RPMI8226 (cell line): ENCODE data around the gene VPS45.
"Not testable (repeated sequence)": the region's sequence is repeated elsewhere in the genome, so short reads cannot be mapped to it uniquely, and the experiment has no call there.

ENCODE experiments used
- DNase-seq: peaks from one replicate; pipeline ENCODE4 v3.0.0-alpha.2; 2015

VPS45 gene

DNA sequence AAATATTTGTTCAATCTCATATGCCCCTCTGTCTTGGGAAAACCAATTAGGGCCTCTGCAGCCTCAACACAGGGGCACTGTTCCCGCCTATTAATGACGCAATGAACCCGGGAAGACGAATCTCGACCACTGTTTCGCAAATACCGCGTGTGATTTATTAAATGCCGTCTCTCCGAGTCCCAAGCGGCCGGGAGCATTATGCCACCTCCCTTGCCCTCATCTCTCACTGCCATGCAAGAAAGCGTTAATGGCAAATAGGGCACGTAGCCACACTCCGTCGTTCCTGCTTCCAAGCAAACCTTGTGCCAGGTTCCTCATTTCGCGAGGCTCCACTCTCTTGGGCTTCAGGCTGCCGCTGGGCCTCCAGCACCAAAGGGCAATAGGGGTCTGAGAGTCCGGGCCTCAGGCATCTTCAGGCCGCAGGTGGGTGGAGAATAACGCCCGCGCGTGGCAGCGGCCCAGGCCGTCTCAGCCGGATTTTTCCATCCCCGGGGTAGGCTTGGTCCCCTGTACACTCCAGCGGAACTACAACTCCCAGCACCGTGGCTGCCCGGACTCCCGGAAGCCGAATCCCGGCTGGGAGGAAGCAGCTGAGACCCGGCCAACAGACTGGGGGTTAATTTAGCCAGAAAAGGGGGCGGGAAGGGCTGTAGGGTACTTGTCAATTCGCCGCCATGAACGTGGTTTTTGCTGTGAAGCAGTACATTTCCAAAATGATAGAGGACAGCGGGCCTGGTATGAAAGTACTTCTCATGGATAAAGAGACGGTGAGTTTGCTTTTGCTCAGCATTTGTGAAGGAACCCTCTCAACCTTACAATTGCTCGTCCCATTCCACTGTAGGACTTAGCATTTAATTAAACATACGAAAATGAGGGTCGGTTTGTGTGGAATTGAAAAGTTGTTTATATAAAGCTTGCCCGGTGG is at the start of gene VPS45:
Gene VPS45, plus strand, starts transcription at position 593 of the 925 bp plus-strand sequence. Its CDS starts 82 bp downstream, at position 675.
- peak; percentile 93 for DNase-seq

- DNase-seq, result no peak
These were observed 49.4 kb upstream of the VPS45 start for GRCh38 chr1:150018165-150018564.

DNA sequence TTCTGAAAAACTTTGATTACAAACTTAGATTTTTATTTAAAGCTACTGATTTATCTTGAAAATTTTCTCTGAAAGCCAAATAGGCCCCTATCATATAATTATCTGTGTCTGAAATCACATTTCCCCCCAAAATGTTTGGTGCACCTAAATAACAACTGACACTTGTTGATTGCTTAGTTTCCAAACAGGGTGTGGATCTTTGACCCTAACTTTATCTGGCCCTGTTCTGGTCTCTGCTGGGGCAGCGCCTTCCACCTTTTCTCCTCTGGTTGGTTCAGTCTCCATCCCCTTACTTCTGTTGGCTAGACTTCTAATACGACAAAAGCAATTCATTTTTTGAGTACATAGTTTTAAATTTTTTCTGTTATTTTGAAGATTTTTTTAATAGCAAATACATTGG is 46.9 kb upstream of the VPS45 start:
- DNase-seq, result no peak

- no peak for DNase-seq
These were observed 46.3 kb upstream of the VPS45 start for GRCh38 chr1:150021191-150021694.

DNA sequence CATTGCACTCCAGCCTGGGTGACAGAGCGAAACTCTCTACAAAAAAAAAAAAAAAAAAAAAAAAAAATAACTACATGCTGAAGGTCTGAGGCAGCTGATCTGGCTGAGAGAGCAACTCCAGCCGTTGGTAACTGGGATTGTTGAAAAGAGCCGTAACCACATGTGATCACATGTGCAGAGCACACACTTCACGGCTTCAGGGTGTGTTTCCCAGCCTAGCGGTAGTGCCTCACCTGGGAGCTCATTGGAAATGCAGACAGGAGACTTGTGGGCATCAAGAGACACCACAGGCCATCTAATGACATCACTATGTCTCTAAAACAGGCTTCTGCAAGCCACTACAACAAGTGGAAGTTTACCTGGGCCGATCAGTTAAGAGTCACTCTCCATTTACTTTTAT is 45.2 kb upstream of the VPS45 start:
- DNase-seq, result peak; percentile 42

DNA sequence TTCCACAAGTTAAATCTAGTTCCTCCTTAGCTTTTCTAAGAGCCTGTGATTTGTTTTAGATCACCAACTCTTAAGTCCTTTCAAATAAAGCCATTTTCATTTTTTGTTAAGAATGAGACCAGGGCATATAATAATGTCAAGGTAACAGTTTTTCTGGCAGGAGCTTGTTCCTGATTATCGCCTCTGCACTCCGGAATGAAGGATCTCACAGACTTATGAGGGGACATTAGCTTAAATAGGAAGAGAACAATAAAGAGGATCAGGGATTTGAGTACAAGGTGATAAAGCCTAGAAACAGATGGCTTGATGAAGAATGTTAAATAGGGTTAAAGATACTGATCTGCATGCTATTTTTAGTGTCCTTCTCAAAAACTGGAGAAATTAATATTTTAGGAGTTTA is 43.4 kb upstream of the VPS45 start:
- no peak for DNase-seq

DNA sequence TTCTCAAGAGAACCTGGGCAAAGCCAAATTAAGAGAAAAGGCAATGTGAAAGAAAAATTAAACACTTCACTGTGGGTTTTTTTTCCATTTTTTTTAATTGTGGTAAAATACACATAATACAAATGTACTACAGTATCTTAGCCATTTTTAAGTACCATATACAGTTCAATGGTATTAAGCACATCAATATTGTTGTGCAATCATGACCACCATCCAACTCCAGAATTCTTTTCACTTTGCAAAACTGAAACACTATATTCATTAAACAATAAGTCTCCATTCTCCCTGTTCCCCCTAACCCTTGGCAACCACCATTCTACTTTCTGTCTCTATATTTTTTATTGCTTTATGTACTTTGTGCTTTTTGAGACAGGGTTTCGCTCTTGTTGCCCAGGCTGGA is 39.3 kb upstream of the VPS45 start:
- no peak for DNase-seq

DNA sequence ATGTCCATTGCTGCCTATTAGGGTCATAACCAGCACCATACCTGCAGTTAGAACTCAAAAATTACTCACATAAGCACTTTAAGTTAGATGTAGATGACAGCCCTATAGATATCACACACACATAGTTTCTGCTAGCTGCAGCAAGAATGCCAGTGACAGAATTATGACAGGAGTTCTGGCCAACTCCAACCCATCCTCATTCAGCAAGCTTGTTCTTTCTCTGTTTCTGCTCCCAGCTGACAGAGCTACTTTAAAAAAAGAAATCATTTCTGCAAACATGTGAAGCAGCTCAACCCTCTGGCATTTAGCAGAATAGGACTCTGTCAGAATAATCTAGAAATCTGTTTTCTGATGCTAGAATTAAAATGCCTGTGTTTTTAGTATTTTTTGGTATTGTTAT is 33.2 kb upstream of the VPS45 start:
- DNase-seq, result no peak

DNA sequence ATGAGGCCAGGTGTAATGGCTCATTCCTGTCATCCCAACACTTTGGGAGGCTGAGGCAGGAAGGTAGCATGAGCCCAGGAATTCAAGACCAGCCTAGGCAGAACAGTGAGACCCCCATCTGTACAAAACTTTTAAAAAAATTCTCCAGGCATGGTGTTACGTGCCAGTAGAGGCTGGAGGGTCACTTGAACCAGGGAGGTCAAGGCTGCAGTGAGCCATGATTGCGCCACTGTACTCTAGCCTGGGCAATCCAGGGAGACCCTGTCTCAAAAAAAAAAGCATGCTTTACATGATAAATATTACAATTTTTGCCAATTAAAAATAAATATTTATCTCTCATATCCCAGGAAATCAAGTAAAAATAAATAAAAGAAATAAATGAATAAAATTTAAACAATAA is 17.6 kb upstream of the VPS45 start:
- no peak for DNase-seq

DNA sequence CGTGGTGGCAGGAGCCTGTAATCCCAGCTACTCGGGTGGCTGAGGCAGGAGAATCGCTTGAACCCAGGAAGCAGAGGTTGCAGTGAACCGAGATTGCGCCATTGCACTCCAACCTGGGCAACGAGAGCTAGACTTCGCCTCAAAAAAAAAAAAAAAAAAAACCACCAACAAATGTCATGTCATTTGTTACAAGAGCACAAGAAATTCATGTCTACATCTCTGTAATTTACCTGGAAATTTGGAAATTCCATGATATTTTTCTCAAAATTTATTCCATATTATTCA is 16.5 kb upstream of the VPS45 start:
- DNase-seq, result no peak

DNA sequence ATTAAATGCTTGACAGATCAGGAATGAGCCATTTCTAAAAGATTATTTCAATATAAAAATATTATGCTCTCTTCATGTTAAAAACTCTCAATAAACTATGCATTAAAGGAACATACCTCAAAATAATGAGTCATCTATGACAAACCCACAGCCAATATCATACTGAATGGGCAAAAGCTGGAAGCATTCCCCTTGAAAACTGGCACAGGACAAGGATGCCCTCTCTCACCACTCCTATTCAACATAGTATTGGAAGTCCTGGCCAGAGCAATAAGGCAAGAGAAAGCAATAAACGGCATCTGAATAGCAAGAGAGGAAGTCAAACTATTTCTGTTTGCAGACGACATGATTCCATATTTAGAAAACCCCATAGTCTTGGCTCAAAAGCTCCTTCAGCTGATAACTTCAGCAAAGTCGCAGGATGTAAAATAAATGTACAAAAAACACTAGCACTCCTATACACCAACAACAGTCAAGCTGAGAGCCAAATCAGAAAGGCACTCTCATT is 15.6 kb upstream of the VPS45 start:
- DNase-seq, result not testable (repeated sequence)

- peak; percentile 67 for DNase-seq
These were observed 13.7 kb upstream of the VPS45 start for GRCh38 chr1:150053926-150054325.

GRCh38 chr1:150055507-150055906 is 12.1 kb upstream of the VPS45 start:
- DNase-seq, result not testable (repeated sequence)

DNA sequence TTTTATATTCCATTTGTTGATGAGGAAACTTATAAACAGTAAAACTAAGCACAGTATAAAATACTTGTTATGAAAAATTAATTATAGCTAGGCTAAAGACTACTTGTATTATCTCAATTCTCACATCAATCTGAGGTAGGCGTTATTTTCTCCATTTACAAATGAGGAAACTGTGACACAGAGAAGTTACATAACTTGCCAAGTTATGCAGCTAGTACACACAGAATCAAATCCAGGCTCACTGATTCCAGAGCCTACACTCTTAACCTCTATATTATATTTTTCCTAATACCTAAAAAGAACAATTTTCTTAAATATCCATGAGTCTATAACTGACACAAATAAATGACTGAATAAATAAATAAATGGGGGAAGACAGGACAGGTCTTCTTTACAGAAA is 11.2 kb upstream of the VPS45 start:
- DNase-seq, result no peak

- no peak for DNase-seq
These were observed 7.3 kb upstream of the VPS45 start for GRCh38 chr1:150060260-150060659.

DNA sequence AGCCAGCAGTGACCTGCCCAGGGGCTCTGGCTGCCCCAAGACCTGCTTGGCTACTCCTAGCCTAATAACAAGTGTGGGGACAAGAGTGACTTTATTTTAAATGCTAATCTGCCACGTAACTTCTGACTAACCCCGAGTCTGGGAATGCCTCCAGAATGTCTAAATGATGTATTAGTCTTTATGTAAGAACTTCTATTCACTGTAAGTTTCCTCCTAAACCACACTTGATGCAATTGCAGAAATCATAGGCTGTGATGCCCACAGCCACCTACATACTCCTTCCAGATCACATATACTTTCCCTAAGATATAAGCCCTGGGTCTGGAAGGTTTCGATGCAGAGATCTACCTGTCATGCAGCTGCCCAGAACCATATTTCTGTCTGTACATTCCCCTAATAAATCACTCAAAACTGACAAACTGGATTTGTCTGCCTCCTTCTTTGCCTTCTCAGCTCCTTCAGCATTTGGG is 5.9 kb upstream of the VPS45 start:
- no peak for DNase-seq

- DNase-seq, result no peak
These were observed 5.5 kb upstream of the VPS45 start for GRCh38 chr1:150062113-150062512.

- DNase-seq, result no peak
These were observed 2.2 kb upstream of the VPS45 start for GRCh38 chr1:150065184-150065871.

GRCh38 chr1:150066328-150066727 is 1.2 kb upstream of the VPS45 start:
- no peak for DNase-seq

GRCh38 chr1:150066838-150067183 is 765 bp upstream of the VPS45 start:
- DNase-seq, result peak; percentile 69

GRCh38 chr1:150068109-150068435 is 496 bp downstream of the VPS45 start:
- no peak for DNase-seq

DNA sequence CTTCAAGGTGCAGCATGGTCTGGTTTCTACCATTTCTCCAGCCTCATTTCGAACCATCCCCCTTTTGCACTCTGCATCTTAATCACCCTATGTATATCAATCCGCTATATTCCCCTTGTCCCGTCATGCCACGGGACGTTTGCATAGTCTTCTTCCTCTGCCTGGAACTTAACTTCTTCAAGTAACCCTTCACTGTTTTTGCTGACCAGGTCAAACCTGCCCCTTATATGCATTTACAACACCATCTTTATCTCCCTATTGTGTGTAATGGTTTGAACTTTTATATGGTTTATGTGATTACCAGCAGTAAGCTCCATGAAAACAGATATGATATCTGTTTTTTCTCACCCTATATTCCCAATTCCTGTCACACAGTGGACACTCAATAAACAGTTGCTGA is 2.3 kb downstream of the VPS45 start:
- no peak for DNase-seq

GRCh38 chr1:150072959-150073358 is 5.4 kb downstream of the VPS45 start:
- no peak for DNase-seq

GRCh38 chr1:150073516-150073915 is 5.9 kb downstream of the VPS45 start:
- no peak for DNase-seq
